ENCODE data around the gene ZSWIM9.

GRCh38 chr19:48206397-48207093 is 36.1 kb downstream of the ZSWIM9 start:
- TF ChIP-seq TAF1 (IDR thresholded peaks at IDR 0.05; ENCODE audit: borderline replicate concordance, low read depth, low read length) (no peak), POLR2A (IDR thresholded peaks at IDR 0.05; ENCODE audit: low read depth, low read length) (no peak)
